HEK293 (cell line): ENCODE measurements around the gene CFAP46.

Experiments
- CTCF ChIP-seq: fragments of 450-650 bp; formaldehyde crosslinking; IDR thresholded peaks from 2 replicates; pipeline ENCODE4 v1.5.1; 2016; ENCODE audit warnings: missing biosample characterization, missing genetic modification characterization
- ZNF114 ChIP-seq: fragments of 450-650 bp; formaldehyde crosslinking; IDR thresholded peaks from 2 replicates; pipeline ENCODE4 v1.5.0; 2017; ENCODE audit warnings: missing biosample characterization, missing genetic modification characterization
- ZNF610 ChIP-seq: fragments of 450-650 bp; formaldehyde crosslinking; IDR thresholded peaks from 2 replicates; pipeline ENCODE4 v1.5.1; 2016; ENCODE audit warnings: missing biosample characterization, missing genetic modification characterization, borderline replicate concordance
- ZNF621 ChIP-seq: fragments of 450-650 bp; formaldehyde crosslinking; IDR thresholded peaks from 2 replicates; pipeline ENCODE4 v1.5.1; 2017; ENCODE audit warnings: missing biosample characterization, missing genetic modification characterization
- ZNF785 ChIP-seq: fragments of 450-650 bp; formaldehyde crosslinking; IDR thresholded peaks from 2 replicates; pipeline ENCODE4 v1.5.1; 2016; ENCODE audit warnings: missing biosample characterization, missing genetic modification characterization
- TF ChIP-seq, protein P1 (sequence below): sonication (generic); formaldehyde crosslinking; IDR thresholded peaks from 2 replicates; pipeline ENCODE4 v1.8.1; 2022; ENCODE audit warnings: mild to moderate bottlenecking, moderate library complexity, missing genetic modification reagents

- no peak for TF ChIP-seq CTCF
- TF ChIP-seq, protein P1, sequence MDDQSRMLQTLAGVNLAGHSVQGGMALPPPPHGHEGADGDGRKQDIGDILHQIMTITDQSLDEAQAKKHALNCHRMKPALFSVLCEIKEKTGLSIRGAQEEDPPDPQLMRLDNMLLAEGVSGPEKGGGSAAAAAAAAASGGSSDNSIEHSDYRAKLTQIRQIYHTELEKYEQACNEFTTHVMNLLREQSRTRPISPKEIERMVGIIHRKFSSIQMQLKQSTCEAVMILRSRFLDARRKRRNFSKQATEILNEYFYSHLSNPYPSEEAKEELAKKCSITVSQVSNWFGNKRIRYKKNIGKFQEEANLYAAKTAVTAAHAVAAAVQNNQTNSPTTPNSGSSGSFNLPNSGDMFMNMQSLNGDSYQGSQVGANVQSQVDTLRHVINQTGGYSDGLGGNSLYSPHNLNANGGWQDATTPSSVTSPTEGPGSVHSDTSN (CRISPR knock-in tag), result no peak
- no peak for TF ChIP-seq ZNF114 (tag by site-specific recombination)
- no peak for TF ChIP-seq ZNF785 (tag by site-specific recombination)
- no peak for TF ChIP-seq ZNF621 (tag by site-specific recombination)
- TF ChIP-seq ZNF610, result no peak
These were observed 106.5 kb downstream of the CFAP46 start for GRCh38 chr10:132835848-132836233.
